HG02642 (cell line): Measurements from ENCODE around the gene CDC7.

ENCODE experiments used
- ATAC-seq: cut with Tn5 transposase; IDR thresholded peaks from one replicate; pipeline ENCODE4 v1.9.1; 2021; ENCODE audit warnings: mild to moderate bottlenecking; ENCODE audit not compliant: unreplicated experiment, poor library complexity

Gene CDC7

DNA sequence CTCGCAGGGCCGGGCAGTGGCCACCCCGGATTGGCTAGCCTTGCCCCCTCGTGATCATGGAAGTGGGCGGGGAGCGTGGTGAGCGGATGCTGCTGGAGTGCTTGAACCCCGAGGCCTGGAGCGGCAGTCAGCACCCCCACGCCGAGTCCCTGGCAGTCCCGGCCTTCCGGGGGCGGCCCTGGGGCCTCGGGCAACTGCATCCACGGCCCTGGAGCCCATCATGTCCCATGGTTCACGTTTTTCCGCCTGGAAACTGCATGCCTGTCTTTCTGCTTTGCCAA is 45.6 kb downstream of the CDC7 start:
- no peak for ATAC-seq

DNA sequence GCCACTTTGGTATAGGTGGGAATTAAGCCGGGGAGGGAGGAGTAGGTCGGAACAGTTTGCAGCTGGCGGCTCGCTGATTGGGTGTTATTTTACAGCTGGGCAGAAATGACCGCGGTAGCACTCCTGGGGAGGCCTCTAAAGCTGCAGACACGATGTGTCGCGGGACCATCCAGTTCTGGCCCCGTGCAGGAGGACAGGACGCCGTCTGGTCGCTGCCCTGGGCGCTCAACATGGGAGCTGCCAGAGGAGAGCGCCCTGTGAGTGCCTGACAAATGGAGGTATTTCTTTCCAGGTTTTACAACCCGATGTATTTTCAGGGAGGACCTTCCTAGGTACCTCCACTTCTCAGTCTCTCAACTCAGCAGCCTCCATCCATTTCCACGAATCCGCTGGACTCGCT is 46.2 kb downstream of the CDC7 start:
- ATAC-seq = no peak

DNA sequence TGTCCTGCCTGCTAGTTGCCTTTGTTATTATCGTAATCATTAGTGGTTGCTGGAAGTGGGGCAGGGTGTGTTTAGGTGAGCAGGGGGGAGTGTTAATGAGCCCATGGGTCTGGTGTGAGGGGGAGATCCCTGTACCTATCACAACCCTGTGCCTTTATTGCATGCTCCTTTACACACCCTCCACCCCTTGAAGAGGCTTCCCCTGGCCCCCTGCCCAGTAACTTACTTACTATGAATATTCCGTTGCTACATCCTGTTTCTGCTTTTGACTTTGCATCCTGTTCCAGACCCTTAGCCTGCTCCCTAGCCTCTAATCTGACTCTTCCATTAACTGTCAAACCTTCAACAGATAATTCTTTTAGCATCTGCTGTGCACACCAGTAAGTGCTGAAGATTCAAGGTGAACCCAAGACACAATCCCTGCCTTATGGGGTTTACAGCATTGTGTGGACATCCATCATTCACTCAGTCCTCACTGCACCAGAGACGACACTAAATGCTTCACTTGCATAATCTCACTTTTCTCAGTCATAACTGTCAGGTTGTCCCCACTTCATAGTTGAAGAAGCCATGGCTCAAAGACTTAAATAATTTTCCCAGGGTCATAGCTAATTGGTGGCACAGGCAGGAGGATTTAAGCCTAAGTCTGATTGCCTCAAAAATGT is 47.9 kb downstream of the CDC7 start:
- no peak for ATAC-seq

DNA sequence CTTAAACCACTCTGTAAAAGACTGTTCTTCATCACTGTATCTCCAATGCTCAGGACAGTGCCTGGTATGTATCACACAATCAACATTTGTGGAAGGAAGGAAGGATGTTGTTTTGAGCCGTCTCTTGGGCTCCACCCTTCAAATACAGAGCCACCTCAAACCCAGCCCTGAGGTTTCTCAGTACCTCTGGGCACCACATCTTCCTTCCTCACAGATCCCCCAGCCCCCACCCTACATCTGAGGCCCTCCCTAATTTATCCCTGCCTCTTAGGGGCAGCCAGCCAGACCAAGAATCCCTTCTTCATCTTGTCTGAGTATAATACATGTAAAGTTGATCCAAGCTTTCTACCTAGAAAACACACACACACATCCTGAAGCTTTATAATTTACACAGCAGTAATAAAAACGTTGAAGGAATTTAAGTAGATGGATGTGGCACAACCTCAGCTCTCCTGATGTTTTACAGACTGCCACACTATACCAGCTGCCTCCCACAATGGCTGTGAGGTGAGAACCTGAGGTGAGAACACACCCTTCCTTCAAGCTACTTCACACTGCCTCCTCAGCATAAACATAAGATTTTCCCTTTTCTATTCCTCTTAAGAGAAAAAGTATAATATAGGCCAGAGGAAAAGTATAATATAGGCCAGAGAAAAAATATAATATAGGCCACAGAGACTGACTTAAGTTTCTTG is 48.5 kb downstream of the CDC7 start:
- no peak for ATAC-seq

DNA sequence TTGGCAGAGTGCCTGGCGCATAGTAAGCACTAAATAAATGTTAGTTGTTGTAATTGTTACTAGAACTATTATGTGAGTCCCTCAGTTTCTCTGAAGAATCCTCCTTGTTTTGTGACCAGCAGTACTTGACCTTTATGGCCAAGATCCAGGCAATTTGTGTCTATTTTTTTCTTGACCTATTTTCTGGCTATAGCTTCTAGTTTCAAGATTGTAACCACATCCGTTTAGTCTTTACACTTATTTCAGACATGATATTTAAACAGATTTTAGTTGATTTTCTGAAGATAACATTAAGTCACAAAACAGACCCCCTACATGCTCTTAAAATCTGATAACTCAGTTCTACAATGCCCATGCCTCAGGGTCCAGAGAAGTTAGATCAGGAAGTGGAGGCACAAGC is 50.3 kb downstream of the CDC7 start:
- no peak for ATAC-seq

DNA sequence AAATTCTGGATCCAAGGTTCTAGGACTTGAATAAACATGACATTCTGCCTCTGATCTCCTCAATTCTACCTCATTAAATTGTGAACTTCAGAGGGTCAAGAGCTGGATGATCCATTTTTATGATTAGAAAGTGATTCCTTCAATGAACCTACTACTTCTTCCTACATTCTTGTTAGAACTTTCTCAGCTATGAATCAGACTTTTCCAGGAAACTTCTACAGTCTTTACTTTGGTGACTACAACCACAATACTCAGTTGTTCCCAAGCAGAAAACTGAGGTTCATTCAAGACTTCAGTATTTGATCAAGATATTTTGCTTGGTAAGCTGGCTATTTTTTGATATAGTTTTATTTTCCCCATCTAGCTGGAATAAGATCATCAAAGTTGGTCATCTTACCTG is 51.4 kb downstream of the CDC7 start:
- no peak for ATAC-seq

DNA sequence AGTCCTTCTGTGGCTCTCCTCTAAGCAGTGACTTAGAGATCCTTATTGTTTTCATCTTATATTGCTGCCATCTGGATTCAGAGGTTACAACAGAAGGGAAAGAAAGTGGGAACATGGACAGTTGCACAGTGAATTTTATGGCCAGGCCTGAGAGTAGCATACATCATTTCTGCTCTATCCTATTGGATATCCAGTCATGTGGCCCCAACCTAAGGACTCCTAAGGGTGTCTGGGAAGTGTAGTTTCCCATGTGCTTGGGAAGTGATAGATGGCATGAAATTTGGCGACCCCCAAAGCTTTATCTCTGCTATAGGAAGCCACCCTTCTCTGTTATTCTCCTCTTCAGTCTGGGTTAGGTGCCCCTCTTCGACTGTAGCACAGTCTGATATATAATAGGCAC is 51.9 kb downstream of the CDC7 start:
- no peak for ATAC-seq

DNA sequence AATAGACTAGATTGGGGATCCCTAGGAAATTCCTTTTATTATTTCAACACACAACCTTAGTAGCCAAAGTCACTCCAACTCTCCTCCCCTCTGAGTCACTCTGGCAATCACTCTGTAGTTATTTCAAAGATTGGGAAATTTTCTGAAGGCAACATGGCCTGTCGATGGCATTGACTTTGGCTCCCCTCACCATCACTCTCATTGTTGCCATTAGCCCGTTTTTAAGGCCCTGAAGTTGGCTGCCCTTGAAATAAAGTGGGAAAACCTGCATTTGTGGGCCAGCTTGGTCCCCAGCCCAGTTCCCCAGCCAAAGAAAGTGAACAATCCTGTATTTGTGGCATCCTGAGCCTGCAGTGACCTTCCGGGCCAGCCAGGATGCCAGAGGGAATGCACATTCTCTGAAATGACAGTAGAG is 52.5 kb downstream of the CDC7 start:
- no peak for ATAC-seq

DNA sequence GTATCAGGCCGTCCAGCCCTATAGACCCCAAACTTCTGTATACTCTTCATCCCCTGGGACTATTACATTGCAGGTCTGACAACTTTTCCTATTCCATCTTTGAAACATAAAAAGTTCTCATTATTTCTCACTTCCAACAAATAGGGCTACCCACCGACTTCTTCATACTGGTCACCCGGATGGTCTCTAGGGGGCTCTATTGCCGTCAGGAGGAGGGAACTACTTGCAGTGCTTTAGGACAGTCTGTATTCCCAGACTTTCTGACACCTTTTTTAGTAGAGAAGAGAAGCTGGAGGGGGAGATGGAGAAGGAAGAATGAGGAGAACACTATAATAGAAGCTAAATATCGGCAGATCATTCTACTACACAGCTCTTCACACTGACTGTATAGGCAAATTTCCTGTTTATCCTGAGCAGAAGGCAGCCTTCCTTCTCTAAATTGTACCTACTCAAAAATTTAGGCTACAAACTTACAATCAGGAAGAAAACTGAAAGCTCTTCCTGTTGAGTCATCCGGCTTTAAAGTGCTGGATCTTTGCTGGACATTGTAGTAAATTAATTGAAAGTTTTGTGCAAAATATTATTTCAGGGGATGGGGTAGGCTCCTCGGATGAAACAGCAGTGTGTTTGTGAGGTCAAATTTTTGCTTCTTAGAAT is 54.6 kb downstream of the CDC7 start:
- no peak for ATAC-seq

DNA sequence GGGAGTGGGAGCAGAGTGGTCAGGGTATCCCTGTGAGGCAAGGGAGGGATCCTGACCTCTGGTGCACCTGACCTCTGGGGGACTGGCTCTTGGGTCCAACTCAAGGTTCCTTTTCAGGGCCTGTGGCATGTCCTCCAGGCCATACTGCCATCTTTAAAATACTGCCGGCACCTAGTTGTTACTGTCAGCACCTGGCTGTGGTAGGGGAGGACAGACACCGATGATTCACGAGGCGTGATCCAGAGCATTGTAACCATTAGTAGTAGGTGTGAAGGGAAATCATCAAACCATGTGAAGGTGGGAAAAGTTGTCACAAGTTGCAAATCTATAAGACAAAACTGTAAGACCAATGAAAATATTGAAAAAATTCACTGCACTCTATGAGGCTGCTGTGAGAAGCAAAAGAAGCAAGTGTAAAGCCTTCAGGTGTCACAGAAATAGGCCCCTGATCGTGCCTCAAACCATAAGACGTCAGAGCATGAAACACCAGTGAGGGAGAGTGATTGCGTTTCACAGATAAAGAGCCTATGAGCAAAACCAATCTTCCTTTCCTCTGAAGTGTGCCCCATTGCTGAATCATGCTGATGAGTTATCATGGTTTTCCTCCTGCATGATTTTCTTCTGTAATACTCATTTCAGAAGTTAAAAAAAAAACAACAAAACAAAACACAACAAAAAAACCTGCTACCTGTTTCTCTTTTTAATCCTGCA is 55.3 kb downstream of the CDC7 start:
- ATAC-seq = no peak

DNA sequence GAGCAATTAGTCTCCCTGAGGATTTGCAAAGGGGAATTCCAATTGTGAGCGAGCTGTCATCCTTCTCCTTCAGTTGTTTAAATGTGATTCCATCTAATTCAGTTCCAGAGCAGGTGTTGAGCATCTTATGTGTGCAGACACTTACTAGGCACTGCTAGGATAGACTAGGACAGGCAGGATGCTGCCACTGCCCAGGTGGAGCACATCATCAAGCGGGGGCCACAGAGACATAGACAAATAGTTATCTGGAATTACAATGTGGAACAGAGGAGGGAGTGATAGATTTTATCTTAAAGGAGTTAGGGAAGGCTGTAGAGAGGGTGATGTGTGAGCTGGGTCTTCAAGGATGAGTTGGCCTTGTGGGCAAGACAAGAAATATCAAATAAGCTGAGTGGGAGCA is 55.9 kb downstream of the CDC7 start:
- no peak for ATAC-seq

DNA sequence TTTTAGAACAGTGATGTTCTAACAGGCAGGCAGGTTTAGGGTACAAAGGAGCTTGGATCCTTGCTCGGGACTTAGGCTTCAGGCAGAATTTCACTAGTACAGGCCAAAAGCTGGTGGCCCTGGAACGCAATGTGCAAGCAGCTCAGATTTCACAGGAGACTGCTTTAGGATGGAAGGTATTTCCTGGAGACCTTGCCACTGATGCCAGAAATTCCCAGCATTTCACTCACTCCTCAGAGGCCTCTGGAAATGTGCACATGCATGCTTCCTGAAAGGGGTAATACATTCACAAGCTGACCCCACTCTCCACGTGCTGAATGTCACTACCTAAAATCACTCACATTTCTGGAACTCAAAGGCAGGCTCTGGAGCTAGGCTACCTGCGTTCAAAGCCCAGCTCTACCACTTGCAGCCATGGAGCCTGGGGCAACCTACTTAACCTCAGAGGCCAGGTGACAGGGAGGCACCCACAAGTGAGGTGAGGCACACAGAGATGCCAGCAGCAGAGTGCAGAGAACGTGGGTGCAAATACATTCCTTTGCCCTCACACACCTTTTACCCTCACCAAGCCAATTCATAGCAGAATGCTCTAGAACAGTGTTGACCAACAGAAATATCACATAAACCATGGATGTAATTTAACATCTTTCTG is 56.5 kb downstream of the CDC7 start:
- ATAC-seq = no peak

DNA sequence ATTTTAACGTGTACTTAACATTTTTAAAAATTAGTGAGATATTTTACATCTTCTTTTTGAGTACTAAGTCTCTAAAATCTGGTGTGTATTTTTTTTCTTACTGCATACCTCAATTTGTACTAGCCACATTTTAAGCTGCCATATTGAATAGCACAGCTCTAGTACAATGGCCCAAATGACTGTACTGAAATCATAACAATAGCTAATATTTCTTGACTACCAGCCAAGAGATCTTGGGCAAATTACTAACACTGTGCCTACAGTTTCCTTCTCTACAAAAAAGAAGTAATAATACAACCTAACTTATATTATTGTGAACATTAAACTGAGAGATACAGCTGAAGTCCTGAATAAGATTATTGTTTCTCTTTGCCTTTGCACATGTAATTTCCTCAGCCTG is 57.2 kb downstream of the CDC7 start:
- no peak for ATAC-seq

DNA sequence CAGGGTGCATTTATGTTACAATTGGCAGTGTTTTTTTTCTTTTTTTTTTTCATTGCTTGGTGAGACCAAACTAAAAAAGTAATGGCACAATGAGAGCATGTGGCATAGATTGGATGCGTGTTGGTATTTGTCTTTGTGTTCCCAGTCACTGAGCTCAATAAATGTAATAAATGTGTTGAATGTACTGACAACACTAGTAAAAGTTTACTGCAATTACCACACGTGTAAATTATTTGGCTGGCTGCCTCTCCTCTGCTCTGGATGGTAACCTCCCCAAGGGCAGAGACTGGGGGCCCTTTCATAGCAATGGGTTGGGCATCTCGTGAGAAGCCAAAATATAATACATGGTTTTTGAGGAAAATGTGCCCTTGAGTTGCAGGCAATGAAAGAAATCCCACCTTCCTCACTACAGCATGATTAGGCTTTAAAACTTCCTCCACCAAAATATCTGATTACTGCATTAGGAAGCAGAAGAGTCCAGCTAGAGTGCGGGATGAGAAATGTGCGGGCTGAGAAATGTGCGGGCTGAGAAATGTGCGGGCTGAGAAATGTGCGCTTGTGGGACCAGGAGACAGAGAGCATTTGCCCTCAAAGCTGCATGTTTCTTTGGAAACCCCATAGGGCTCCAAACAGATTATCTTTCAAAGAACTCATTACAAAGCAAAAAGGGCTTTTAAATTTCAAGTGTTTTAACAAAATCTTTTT is 58.5 kb downstream of the CDC7 start:
- no peak for ATAC-seq

DNA sequence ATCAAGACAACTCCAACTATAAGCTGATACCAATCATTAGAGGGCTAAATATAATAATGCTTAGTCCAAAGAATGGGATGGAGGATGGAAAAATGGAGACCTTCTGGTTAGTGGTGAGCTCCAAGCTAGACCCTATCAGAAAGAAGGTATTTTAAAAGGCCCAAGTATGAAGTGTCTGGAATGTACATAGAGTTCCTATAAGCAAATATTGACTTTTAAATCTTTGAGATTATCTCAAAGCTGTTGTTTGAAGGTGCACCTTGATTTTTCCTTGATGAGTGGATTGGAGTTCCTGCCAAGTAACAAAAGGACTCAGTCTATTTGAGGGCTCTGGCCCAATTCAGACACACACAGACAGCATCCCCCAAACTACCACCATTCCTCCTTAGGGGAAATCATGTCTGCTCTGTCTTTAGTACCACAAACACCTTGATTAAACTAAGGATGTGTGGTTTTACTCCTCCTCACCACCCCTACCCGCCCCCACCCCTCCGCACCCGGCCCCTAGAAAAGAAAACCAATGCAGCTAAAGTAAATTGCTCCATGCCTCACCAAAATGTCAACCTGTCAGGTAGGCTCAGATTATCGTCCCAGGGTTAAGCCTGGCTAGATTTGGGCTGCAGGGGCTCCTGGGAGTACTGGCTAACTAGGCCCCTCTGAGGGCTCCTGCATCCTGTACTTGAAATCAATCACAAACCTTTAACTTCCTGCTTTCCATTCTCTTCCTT is 59.4 kb downstream of the CDC7 start:
- no peak for ATAC-seq

DNA sequence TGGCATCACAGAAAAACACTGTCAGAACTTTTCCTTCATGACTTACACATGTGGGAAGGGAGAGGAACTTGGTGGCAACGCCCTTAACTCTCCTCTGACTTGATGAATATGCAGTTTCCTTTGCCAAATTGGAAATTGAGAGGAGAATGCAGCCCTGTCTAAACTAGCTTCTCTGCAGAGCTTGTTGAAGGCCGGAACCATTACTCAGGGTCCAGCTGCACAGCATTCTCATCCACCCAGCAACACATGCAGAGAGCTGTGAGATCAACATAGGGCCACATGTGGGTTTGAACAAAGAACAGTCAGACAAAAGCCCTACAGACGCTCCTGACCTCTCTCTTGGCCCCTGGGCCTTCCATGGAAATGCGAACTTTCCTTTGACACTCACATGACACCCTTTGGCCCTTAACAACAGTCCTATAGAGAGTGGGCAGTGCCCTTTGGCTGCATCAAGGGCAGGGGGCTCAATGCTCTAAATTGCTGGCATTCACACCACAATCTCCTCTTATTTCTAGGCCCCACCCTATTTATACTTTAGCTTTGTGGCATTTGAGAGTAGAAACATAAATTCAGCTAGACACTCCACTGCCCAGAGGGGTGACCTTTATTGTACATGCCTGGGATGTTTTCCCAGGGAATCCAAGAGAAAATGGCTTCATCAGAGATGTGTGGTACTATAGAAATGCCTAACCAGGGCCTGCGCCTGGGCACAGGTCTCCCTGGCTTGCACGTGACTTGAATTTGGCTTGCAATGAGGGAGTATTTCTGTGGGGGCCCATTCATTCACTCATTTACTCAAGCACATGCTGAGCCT is 64.4 kb downstream of the CDC7 start:
- ATAC-seq = no peak

DNA sequence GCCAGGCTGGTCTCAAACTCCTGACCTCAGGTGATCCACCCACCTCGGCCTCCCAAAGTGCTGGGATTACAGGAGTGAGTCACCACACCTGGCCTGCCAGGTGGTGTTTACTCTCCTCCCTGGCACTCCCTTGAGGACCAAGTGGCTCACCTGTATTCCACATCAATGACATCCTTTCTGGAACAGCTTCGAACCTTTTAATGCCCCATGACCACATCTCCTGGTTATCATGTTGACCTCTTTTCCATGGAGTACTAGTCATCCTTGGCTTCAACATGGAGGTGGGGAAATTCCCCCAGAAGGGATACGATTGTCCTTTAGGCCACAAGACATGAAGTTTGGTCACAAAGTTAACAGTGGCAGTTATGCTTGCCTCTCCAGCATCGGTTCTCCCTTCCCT is 66.9 kb downstream of the CDC7 start:
- no peak for ATAC-seq

DNA sequence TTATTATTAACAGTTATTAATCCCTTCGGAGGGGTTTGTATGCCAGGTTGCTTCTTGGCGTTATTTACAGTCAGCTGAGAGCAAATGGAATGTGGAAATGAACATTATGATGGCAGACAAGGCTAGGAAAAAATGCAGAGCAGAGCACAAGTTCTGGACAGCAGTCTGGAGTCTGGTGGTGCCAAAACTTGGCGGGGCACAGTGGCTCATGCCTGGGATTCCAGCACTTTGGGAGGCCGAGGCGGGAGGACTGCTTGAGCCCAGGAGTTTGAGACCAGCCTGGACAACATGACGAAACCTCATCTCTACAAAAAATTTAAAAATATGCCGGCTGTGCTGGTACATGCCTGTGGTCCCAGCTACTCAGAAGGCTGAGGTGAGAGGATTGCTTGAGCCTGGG is 67.6 kb downstream of the CDC7 start:
- ATAC-seq = no peak
